NAMALWA (cell line): ENCODE results near the gene LAMC3.
"Not testable (repeated sequence)": the region's sequence is repeated elsewhere in the genome, so short reads cannot be mapped to it uniquely, and the experiment has no call there.

ENCODE experiments used
- DNase-seq: peaks from one replicate; pipeline ENCODE4 v3.0.0-alpha.2; 2015; ENCODE audit warnings: low spot score

The LAMC3 gene

DNA sequence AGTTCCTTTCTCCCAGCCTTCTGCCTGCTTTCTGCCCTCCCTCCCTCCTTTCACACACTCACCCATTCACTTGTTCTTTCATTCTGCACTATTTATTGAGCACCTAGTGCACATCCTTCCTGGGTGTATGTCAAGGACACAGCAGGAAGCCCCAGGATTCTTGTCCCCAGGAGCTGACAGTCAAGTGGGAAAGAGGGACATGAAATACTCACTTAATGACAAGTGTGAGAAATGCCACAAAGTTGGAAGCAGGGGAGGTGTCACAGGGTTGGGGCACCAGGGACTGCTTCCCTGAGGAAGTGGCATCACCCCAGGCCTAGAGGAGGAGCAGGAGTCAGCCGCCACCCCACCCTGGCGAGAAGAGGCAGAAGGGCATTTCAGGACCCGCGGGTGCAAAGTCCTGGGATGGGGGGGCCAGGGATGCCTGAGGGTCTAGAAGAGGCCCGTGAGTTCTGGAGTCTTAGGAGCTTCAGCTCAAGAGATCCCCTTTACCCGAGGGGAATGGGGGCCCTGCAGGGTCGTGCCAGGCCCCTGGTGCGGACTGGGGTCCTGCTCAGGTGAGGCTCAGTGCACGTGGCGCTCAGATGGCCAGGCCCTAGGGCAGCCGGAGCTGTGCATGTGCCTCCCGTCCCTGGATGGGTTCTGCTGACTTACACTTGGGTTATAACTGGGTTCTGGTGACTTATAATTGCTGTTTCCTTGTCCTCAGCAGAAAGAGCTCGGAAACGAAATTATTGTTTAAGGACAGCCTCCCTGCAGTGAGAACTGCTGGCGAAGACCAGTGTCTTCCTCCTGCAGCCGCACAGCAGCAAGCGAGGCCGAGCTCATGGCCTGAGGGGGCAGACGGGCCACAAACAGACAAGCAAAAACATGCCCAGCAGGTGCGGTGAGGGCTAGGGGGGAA lies 16.9 kb upstream of the LAMC3 start:
- no peak for DNase-seq

DNA sequence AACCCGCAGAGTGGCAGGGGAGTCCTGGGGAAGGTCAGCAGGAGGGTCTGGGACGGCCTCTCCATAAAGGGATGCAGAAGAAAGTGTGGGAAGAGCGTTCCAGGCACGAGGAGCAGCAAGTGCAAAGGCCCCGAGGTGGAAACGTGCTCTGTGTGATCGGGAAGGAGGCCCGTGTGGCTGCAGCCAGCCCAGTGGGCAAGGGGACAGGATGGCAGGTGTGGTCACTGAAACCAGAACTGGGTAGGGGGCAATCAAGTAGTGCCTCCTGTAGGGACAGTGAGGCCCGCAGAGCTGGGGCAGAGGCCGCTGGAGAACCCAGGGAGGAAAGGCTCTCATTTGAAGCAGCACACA lies 16.3 kb upstream of the LAMC3 start:
- no peak for DNase-seq

DNA sequence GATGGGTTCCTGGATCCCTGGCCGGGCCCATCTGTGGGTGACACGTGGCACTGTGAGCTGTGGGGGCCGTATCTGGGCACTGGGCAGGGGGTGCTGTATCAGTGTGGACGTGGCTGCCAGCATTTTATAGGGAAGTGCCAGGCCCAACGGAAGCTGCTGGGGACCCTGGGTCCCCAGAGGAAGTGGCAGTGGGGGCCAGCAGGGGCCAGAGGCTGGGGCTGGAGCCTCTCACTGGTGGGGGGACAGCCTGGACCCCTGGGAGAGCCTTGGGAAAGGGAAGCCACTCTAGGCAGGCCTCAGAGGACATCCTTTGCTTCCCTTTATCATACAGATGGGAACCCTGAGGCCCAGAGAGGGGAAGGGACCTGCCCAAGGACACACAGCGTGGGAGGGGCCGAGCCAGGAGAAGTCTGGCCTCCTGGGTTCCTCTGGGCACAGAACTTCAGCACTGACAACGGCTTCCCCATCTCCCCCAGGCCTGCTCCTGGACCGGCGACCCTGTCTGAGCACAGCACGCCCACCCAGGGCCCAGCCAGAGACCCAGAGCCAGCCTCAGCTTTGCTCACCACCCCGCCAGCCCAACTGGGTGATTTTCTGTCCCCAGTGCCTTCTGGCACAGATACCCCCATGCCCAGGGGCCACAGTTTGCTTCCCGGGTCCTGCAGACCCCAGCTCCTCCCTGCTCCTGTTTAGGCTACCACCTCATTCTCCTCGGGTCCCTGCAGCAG lies 15.5 kb upstream of the LAMC3 start:
- DNase-seq = no peak

DNA sequence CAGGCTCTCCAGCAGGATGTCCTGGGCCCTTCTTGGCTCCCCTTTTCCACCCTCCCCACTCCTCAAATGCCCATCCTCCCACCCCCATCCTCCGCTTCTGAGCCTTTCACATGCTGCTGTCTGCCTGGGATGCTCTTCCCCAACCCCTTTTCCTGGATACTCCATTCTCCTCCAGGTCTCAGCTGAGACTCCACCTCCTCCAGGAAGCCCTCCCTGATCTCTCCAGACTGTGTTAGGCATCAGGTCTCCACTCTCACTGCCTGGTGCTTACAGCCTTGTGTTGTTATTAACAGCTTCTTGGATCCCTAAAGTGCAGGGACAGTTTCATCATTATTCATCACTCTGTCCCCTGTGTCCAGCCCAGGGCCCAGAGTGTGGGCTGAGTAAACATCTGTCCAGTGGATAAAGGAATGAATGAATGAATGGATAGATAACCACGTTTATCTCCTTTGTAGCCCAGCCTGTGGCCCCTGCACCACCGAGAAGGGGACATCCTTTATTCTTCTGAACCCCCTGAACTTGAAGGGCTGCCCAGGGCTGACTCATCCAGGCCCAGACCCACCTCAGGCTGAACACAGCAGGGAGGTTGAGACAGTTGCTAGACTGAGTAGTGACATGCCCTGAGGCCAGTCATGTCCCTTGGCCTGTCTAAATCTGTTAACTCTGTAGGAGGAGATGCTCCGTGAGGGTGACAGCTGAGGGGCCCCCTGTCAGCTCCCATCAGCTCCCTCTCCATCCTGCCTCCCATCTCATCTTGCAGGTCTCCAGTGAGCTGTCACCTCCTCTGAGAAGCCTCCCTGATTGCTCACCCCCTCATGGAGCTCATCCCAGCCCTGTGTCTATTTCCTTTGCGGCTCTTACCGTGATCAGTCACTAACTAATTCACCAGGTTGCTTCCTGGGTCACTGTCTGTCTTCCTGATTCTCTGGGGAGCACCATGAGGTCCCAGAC lies 14.6 kb upstream of the LAMC3 start:
- no peak for DNase-seq

DNA sequence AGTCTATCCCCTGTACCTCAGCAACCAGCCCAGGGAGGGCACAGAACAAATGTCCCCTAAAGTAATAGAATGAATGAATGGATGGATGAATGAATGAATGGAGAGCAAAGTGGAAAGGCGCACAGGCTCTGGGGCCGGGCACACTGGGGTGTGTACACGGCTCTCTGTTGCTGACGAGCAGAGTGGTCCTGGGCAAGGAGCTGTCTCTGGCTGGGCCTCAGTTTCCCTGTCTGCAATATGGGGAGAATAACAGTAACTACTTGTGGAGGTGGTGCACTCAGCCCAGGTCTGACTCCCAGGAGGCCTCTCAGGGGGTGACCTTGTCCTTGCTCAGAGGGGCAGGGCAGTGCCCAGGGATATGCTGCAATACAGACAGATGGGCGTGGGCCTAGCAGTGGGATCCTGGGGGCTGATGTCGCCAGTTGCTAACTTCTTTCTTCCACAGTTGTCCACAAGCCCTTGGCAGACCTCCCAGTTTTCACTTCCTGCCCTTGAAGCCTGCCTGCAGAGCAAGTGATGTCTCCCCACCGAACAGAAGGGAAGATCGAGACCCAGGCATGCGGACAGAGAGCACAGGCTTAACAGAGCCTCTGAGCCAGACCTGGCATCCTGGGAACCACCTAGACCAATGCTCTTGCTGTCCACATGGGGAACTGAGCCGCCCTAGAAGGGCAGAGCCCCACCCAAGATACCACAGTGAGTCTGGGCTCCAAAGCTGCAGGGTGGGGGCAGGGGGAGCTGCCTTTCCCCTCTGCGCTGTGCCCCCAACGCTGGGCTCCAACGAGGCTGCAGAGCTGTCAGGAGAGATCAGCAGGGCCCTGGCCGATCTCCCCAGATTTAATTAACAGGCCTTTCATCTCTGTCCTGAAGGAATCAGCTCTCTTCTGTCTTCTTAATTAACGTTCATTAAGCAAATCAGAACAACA lies 13.6 kb upstream of the LAMC3 start:
- peak; percentile 33 for DNase-seq

DNA sequence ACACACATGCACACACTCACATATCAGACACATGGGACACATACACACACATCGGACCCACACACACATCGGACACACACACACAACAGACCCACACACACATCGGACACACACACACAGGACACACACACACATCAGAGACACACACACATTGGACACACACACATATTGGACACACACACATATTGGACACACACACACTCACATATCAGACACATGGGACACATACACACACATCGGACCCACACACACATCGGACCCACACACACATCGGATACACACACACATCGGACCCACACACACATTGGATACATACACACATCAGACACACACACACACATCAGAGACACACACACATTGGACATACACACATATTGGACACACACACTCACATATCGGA lies 12.8 kb upstream of the LAMC3 start:
- no peak for DNase-seq

DNA sequence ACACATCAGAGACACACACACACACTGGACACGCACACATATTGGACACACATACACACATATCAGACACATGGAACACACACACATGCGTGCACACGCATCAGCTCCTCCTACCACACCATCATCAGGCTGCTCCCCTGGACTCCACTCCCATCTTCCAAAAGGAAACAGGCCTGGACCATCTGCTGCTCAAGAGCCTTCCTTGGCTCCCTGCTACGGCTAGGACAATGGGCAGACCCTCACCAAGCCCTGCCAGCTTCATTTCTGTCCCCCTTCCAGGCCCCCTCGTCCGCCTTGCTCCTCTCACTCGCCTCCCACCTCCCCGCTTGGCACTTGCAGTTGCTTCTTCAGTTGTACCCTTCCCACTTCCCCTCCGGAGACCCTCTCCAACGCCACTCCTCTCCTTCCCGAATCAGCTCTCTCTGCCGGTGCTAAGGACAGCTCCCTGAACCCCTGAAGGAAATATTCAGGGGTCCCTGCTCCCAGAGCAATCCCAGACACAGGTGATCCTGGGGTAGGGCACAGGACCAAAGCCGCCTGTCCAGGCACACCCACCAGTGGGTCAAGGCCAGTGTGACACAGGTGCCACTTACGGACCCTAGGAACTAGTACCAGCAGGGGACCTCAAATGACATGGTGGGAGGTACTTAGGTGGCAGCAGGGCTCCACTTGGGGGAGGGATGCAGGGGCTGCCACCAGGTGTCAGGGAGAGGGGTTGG lies 12.1 kb upstream of the LAMC3 start:
- DNase-seq = no peak

DNA sequence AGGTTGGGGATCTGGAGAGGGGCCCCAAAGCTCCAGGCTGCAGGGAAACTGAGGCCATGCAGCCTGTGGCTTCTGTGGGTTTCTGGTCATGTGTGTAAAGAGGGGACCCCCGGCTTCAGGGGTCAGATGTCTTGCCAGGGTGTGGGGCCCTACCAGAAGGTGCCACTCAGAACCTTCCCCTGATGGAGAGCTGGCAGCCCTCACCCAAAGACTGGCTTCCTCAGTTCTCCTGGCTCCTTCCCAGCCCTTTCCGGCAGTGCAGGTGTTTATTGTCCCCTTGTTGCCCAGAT lies 11.6 kb upstream of the LAMC3 start:
- DNase-seq = no peak

DNA sequence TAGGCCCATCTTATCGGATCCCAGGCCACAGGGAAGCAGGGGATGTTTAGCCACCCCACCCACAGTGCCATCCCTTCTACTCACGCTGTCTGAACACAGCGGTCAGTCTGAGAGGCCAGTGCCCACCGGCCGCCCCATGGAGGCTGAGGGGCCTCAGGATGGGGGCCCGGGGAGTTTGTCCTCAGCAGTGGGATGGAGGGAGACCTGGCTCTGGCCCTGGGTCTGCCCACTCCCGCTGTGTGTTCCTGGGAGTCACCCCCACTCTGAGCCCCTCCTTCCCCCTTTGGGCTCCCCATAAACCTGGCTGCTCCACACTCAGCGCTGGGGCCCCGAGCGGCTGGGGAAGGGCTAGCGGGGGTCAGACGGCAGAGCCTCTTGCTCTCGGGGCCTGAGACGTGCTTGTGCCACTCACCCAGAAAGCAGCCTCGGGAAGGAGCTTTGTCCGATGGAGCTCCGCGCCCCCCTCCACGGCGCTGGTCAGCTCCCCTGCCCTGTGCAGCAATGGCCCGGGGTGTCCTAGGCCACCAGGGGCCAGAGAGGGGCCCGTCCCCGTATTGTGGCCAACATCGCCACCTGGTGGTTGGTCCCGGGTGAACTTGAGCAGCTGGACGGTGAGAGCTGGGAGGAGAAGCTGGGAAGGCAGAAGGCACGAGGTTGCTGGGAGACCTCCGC lies 10.9 kb upstream of the LAMC3 start:
- peak; percentile 73 for DNase-seq

DNA sequence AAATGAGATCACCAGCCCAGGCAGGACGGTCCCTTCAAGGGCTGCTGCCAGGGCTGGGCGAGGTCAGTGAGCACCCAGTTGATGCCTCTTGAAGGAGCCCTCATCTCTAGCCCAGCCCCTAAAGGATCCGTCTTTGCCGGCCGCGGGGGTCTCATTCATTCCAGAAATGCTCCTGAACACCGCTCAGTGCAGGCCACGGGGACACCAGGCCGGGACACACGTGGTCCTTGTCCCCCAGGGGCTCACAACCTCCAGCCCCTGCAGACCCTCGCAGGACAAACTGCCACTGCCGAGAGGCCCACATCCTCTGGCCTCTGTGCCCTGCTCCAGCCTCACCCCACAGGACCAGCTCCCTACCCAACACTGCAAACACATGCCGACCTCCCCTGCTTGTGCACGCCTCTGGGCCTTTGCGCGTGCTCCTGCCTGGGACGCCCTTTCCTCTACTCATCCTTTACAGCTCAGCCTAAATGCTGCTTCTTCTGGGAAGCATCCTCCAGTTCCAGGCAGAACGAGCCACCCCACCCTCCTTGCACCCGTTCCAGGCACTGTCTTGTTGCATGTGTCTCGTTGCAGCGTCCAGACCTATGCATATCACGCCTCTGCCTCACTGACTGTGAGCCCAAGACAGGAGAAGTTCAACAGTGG lies 10.3 kb upstream of the LAMC3 start:
- no peak for DNase-seq

DNA sequence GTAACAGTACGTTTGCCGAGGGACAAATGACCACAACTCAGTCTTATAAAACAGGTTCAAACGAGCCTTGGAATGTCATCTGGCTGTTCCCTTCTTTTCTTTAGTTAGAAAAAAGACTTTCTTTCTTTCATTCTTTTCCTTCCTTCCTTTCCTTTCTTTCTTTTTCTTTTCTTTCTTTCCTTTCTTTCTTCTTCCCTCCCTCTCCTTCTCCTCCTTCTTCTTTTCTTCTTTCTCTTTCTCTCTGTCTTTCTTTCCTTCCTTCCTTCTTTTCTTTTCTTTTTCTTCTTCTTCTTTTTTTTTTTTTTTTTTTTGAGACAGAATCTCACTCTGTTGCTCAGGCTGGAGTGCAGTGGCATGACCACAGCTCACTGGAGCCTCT lies 9.7 kb upstream of the LAMC3 start:
- no peak for DNase-seq

DNA sequence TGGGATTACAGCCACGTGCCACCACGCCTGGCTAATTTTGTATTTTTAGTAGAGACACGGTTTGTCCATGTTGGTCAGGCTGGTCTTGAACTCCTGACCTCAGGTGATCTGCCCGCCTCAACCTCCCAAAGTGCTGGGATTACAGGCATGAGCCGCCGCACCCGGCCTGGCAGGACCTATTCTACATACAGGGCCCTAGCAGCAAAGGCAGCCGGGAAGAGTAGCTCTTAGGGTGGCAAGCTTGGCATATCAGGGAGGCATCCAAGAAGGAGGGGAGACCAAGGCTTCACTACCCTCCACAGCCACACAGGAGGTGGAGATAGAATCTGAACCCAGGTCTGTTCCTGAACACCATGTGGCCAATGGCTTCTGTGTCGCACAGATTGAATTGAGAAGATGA lies 8.4 kb upstream of the LAMC3 start:
- DNase-seq = not testable (repeated sequence)

DNA sequence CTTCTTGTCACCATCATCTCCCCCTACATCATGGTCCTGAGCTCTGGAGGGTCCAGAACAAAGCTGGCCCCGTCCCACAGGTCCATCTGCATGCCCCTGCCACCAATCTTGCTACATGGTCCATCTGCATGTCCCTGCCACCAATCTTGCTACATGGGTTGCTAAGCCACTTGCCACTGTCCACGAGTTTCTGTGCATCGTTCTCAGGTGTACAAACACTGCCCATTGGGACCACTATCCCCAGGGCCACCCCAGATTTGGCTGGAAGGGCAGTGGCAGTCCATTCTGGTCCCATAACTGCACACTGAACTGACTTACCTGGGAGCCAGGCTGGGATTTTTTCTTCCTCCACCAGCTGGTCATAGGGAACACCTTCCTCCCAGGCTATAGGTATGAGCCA lies 8.0 kb upstream of the LAMC3 start:
- no peak for DNase-seq

DNA sequence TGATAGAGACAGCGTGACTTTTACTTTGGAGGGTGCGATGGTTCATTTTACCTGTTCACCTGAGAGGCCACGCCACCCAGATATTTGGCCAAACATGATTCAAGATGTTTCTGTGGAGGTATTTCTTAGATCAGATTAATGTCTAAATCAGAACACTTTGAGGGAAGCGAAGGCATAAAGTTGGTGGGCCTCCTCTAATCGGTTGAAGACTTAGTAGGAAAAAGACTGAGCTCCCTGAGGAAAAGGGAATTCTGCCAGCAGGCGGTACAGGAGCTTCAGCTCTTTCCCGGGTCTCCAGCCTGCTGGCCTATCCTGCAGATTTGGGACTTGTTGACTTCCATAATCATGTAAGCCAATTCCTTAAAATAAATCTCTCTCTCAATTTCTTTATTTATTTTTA lies 7.0 kb upstream of the LAMC3 start:
- no peak for DNase-seq

DNA sequence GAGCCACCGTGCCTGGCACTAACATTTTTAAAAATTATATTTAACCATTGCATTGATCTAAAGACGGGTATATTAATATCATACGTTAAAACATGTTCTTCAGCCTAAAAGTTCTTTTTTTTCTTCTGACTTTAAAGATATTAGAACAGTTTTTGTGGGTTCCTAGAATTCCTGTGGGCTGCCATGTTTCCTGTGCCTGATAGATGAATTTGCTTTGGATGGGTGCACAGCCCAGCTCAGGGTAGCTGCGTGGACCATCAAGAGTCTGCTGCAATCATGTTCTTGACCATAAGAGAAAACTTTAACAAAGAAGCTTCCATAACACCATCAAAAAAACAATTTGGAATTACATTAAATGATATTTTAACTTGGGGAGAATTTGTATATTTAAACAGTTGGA lies 2.4 kb upstream of the LAMC3 start:
- no peak for DNase-seq

DNA sequence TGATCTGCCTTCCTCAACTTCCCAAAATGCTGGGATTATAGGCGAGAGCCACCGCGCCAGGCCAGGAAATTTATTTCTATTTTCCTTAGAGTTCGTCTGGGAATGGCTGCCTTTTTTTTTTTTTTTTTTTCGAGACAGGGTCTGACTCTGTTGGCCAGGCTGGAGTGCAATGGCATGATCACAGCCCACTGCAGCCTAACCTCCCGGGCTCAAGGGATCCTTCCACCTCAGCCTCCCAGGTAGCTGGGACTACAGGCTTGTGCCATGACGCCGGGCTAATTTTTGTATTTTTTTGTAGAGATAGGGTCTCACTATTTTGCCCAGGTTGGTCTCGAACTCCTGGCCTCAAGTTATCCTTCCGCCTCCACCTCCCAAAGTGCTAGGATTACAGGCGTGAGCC lies 888 bp upstream of the LAMC3 start:
- no peak for DNase-seq

DNA sequence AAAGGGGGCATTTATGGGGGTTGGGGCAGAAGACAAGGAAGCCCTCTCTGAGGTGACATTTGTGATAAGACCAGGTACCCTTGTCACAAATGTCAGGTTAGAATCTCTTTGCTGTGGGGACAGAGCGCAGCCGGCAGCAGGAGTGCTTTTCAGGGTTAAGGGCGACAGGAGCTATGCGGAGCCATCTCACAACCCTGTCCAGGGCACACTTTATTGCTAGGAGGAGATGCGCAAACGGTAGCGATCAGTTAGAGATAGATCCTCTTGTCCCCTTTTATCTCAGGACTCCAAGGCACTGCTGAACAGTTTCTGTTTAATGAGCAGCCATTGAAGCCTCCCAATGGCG lies 438 bp upstream of the LAMC3 start:
- DNase-seq = no peak

DNA sequence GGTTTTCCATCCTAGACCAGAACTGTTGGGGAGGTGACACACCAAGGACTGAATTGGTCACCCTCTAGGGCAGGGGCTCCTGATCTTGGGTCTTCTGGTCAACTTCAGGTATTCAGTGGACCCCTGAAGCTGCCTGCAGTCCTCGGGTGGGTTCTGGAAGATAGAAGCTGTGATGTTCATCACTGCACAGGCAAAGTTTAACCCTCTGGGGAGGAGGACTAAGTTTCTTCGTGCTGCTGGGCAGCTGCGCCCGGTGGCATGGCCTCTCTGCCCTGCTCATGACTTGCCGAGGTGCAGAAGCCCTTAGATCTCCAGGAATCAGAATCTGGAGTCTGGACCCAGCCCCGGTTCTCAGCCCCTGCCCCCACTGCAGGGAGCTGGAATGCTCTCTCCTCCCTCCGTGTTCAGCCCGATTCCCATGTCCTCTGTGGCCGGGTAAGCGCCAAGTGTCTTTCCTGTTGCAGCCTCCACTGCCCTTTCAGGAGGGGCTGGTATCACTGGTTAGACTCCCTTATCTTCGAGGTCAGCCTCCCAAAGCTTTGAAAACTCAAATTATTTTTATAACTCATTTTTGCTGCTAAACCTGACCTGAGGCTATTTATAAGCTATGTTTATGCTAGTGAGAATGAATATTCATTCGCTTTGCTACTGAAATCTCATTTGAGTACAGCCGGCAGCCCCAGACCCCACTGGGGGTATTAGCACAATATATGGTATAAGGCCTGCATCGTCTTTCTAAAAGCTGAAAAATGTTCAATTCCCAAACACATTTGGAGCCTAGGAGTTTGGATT lies 1.7 kb downstream of the LAMC3 start:
- no peak for DNase-seq
